CD14-positive monocyte (primary cell): ENCODE data around the gene PLEKHJ1. TPM values are rescaled to one million over a fixed set of nuclear protein-coding genes. Genes with fewer than 3 reads are reported as not detected.

Experiments
- DNase-seq, 3 donors: peaks; one replicate each; pipeline ENCODE4 v3.0.0-alpha.2; 2011 to 2022
- H2AFZ ChIP-seq: 2 replicates; pipeline ENCODE4 v1.6.0; 2012; ENCODE audit warnings: mild to moderate bottlenecking, low read depth, low read length, inconsistent platforms; ENCODE audit not compliant: insufficient read depth, poor library complexity, severe bottlenecking
- H3K27ac ChIP-seq, 2 donors: 1 replicate in 1 of 2; 2 replicates in 1 of 2; pipeline ENCODE4 v1.5.1; 2012 to 2013; ENCODE audit warnings: low read length in 2 of 2, control low read depth in 1 of 2, inconsistent platforms in 1 of 2, low read depth in 1 of 2, mild to moderate bottlenecking in 1 of 2
- H3K27me3 ChIP-seq, 2 donors: one replicate each; pipeline versions ENCODE4 v1.6.0 to v1.6.1; 2011 to 2013; ENCODE audit warnings: low read length in 2 of 2; ENCODE audit not compliant: control insufficient read depth in 2 of 2, insufficient read depth in 2 of 2
- H3K36me3 ChIP-seq, 2 donors: replicated peaks in 1 of 2; 1 replicate in 1 of 2; 2 replicates in 1 of 2; pipeline versions ENCODE4 v1.5.1 to v1.6.1; 2012 to 2013; ENCODE audit warnings: low read length in 2 of 2, control low read depth in 1 of 2, inconsistent platforms in 1 of 2, mild to moderate bottlenecking in 1 of 2; ENCODE audit not compliant: insufficient read depth in 2 of 2, control insufficient read depth in 1 of 2
- H3K4me1 ChIP-seq, 2 donors: 1 replicate in 1 of 2; 2 replicates in 1 of 2; pipeline versions ENCODE4 v1.5.1 to v1.6.1; 2012 to 2013; ENCODE audit warnings: low read length in 2 of 2, control low read depth in 1 of 2, inconsistent platforms in 1 of 2, mild to moderate bottlenecking in 1 of 2, moderate library complexity in 1 of 2; ENCODE audit not compliant: insufficient read depth in 2 of 2, control insufficient read depth in 1 of 2
- H3K4me2 ChIP-seq: replicated peaks from 2 replicates; pipeline ENCODE3; 2012; ENCODE audit warnings: low read length, moderate library complexity, mild to moderate bottlenecking; ENCODE audit not compliant: poor library complexity, severe bottlenecking; ENCODE audit errors: extremely low read depth
- H3K4me3 ChIP-seq, 3 experiments: fragments of 200-600 bp in 1 of 3; sonication (generic) in 1 of 3; replicated peaks in 1 of 3; 1 replicate in 2 of 3; 2 replicates in 1 of 3; pipeline ENCODE4 v1.5.1; 2011 to 2013; ENCODE audit warnings: low read length in 3 of 3, mild to moderate bottlenecking in 3 of 3, control low read depth in 2 of 3, low read depth in 2 of 3, inconsistent platforms in 1 of 3, moderate library complexity in 1 of 3
- H3K79me2 ChIP-seq: 2 replicates; pipeline ENCODE4 v1.6.0; 2012; ENCODE audit warnings: mild to moderate bottlenecking, control low read depth, inconsistent platforms, low read length, moderate library complexity; ENCODE audit not compliant: insufficient read depth
- H3K9ac ChIP-seq: 2 replicates; pipeline ENCODE4 v1.6.0; 2017; ENCODE audit warnings: low read length, mild to moderate bottlenecking; ENCODE audit not compliant: insufficient read depth, poor library complexity, severe bottlenecking
- H3K9me3 ChIP-seq, 2 donors: replicated peaks in 1 of 2; 1 replicate in 1 of 2; 2 replicates in 1 of 2; pipeline versions ENCODE4 v1.5.1 to v1.6.1; 2012 to 2013; ENCODE audit warnings: low read length in 2 of 2, control low read depth in 1 of 2; ENCODE audit not compliant: control insufficient read depth in 1 of 2, insufficient read depth in 1 of 2
- H4K20me1 ChIP-seq: 2 replicates; pipeline ENCODE4 v1.6.0; 2012; ENCODE audit warnings: mild to moderate bottlenecking, low read length, control low read depth, moderate library complexity; ENCODE audit not compliant: insufficient read depth
- H3K27ac Mint-ChIP-seq, 7 donors: one replicate each; pipeline ENCODE4 v1.8.0; 2020; ENCODE audit warnings: mild to moderate bottlenecking in 7 of 7, mixed read lengths in 7 of 7, moderate library complexity in 6 of 7, inconsistent platforms in 2 of 7
- H3K27me3 Mint-ChIP-seq, 3 donors: one replicate each; pipeline ENCODE4 v1.8.0; 2021 to 2022; ENCODE audit warnings: low read depth in 3 of 3, mild to moderate bottlenecking in 3 of 3, mixed read lengths in 3 of 3, moderate library complexity in 3 of 3, inconsistent platforms in 1 of 3
- H3K36me3 Mint-ChIP-seq, 2 donors: one replicate each; pipeline ENCODE4 v1.8.0; 2020; ENCODE audit warnings: mixed read lengths in 2 of 2, inconsistent platforms in 1 of 2, mild to moderate bottlenecking in 1 of 2
- H3K4me1 Mint-ChIP-seq: one replicate; pipeline ENCODE4 v1.8.0; 2020; ENCODE audit warnings: mild to moderate bottlenecking, mixed read lengths
- H3K4me3 Mint-ChIP-seq, 2 donors: one replicate each; pipeline ENCODE4 v1.8.0; 2020; ENCODE audit warnings: mild to moderate bottlenecking in 2 of 2, mixed read lengths in 2 of 2, moderate library complexity in 1 of 2
- H3K9me3 Mint-ChIP-seq, 7 donors: one replicate each; pipeline ENCODE4 v1.8.0; 2020 to 2022; ENCODE audit warnings: mixed read lengths in 7 of 7, mild to moderate bottlenecking in 6 of 7, moderate library complexity in 6 of 7, inconsistent platforms in 2 of 7
- WGBS: methylation state at CpG from one replicate; pipeline ENCODE4 v1.1.5; 2013; ENCODE audit warnings: missing lambda C conversion rate; ENCODE audit not compliant: insufficient coverage; 5-methylcytosine and 5-hydroxymethylcytosine counted together
- intact Hi-C, 2 donors: fragments of 100-400 bp; cut with micrococcal nuclease; formaldehyde crosslinking; loops; one replicate each; pipeline versions ENCODE4 v1.15.0 to v1.15.1; 2023
- polyA plus RNA-seq, 3 donors: library from polyadenylated mRNA; depleted of rRNA in 1 of 3; unstranded in 2 of 3; stranded (reverse) in 1 of 3; fragments of 300-500 nt in 2 of 3; fragments of >200 nt in 1 of 3; fragmentation: Illumina TruSeq in 2 of 3; gene quantifications; 1 replicate in 2 of 3; 2 replicates in 1 of 3; pipeline ENCODE4 v1.2.3, GENCODE V29; 2012 to 2021
- TF ChIP-seq, protein P1 (sequence below): fragments of 200-600 bp; IDR thresholded peaks from one replicate; pipeline ENCODE4 v1.8.0; 2022; ENCODE audit warnings: antibody characterized with exemption, mild to moderate bottlenecking

Gene PLEKHJ1
- polyA plus RNA-seq, 3 donors = 62.1 to 90.0 (median 69.0) TPM

DNA sequence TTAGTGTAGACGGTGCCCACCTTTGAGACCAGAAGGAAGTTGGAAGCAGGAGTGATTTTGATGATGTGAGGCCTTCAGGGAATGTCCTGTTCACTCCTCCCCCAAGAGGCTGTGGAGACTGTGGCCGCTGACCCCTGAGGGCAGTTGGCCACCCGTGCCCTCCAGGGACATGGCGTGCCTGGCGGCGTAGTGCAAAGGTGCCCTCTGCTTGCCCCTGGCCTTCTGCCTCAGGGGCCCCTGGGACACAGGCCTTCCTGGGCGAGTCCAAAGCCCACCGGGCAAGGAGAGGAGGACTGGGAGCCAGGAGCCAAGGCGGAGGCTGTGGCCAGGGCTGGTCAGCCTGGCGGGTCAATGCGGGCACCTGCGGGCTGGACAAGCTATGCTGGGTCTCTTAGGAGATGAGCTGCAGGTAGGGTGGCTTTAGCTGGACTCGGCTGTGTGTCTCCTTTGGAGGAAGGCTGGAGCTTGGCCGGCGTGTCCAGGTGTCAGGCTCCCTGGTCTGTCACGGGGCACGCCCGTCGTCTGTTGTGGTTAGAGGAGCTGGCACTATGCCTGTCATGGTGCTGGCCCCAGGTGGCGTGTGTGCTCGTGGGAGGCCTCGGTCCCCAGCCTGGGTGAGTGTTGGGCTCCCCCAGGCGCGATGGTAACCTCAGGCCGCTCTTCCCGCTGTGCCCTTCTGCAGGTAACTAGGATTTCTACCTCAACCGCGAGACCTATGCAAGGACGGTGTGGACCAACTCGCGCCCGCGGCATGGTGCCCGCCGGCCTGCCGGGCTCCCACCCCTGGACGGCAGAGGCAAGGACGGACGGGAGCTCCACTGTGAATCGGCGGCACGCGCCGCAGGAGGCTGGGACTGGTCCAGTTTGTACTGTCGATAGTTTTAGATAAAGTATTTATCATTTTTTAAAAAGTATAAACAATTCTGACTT, 6.8 kb downstream of the PLEKHJ1 start:
- no peaks in the 10 kb centered on the region for H3K9me3 ChIP-seq
- intact Hi-C loops = no loop called here
- WGBS = 95% methylated on average over 32 of the region's 45 CpGs
- no peak overlapping the region for H3K9ac ChIP-seq
- H3K79me2 ChIP-seq = peaks cover 32% of the 10 kb centered on the region
- Mint-ChIP-seq H3K27me3 (peaks cover 0 to 2% (median 0%) of the 10 kb centered on the region in 3 donors), H3K9me3 (peaks cover 0 to 2% (median 0%) of the 10 kb centered on the region in 7 donors), H3K27ac (peak overlapping the region in 3 of 7 donors; percentile 13 to 86 (median 30)), H3K36me3 (peaks cover 46 to 80% of the 10 kb centered on the region in 2 donors), H3K4me3 (peak overlapping the region in 1 of 2 donors; percentile 9), H3K4me1 (peaks cover 11% of the 10 kb centered on the region)
- H3K36me3 ChIP-seq = peaks cover 66 to 91% of the 10 kb centered on the region in 2 donors
- H3K4me1 ChIP-seq = peaks cover 4 to 20% of the 10 kb centered on the region in 2 donors
- no peaks in the 10 kb centered on the region for H3K27me3 ChIP-seq
- H4K20me1 ChIP-seq = peaks cover 78% of the 10 kb centered on the region
- no peak overlapping the region for H2AFZ ChIP-seq
- H3K4me2 ChIP-seq = no peak overlapping the region
- H3K27ac ChIP-seq = peak overlapping the region in 1 of 2 donors; percentile 20
- no peak overlapping the region for H3K4me3 ChIP-seq
- DNase-seq = no peak
- TF ChIP-seq, protein P1, sequence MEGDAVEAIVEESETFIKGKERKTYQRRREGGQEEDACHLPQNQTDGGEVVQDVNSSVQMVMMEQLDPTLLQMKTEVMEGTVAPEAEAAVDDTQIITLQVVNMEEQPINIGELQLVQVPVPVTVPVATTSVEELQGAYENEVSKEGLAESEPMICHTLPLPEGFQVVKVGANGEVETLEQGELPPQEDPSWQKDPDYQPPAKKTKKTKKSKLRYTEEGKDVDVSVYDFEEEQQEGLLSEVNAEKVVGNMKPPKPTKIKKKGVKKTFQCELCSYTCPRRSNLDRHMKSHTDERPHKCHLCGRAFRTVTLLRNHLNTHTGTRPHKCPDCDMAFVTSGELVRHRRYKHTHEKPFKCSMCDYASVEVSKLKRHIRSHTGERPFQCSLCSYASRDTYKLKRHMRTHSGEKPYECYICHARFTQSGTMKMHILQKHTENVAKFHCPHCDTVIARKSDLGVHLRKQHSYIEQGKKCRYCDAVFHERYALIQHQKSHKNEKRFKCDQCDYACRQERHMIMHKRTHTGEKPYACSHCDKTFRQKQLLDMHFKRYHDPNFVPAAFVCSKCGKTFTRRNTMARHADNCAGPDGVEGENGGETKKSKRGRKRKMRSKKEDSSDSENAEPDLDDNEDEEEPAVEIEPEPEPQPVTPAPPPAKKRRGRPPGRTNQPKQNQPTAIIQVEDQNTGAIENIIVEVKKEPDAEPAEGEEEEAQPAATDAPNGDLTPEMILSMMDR = no peak

DNA sequence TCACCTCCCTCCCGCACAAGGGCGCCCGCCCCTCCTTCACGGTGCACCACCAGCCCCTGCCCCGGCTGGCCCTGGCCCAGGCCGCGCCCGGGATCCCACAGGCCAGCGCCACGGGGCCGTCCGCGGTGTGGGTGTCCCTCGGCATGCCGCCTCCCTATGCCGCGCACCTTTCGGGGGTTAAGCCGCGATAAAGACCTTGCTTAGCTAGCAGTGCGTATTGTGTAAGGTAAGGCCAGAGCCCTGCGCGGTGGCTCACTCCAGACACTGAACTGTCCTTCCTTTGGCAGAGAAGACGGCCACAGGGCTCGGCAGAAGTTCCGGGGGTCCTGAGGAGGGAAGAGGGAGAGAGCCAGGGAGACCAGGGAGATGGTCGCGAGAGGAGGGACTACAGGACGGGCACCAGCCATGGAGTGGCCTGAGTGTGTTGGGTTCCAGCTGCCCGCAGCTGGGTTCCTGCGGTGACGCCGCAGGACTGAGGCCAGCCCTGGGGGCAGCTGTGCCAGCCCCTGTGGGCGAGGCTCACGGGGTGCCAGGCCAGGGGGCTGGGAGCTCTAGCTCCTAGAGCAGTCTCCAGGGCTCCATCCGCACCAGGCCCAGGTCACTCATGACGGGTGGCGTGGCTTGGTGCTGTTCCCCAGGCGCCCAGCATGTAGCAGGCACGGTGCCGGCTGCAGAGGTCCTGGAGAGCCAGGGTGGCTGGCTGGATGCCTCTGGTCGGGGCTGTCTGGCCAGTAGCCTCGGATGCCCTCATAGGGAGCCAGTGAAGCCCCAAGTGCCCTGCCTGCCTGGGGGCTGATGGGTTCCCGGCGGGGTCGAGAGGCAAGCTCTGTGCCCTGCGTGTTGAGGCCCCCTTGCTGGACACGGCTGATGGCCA, 7.7 kb downstream of the PLEKHJ1 start:
- H4K20me1 ChIP-seq = peaks cover 73% of the 10 kb centered on the region
- no peaks in the 10 kb centered on the region for H3K27me3 ChIP-seq
- peak overlapping the region in 3 of 7 donors; percentile 13 to 86 (median 30) for H3K27ac Mint-ChIP-seq
- WGBS = 96% methylated on average over 41 of the region's 48 CpGs
- H3K4me1 ChIP-seq = peaks cover 0 to 10% of the 10 kb centered on the region in 2 donors
- H3K9me3 ChIP-seq = no peaks in the 10 kb centered on the region
- H3K9me3 Mint-ChIP-seq = peaks cover 0 to 3% (median 0%) of the 10 kb centered on the region in 7 donors
- H2AFZ ChIP-seq = no peak overlapping the region
- H3K36me3 Mint-ChIP-seq = peaks cover 50 to 80% of the 10 kb centered on the region in 2 donors
- H3K4me1 Mint-ChIP-seq = peaks cover 3% of the 10 kb centered on the region
- H3K4me2 ChIP-seq = no peak overlapping the region
- no peak overlapping the region for H3K9ac ChIP-seq
- no peak overlapping the region for H3K27ac ChIP-seq
- H3K36me3 ChIP-seq = peaks cover 68 to 91% of the 10 kb centered on the region in 2 donors
- intact Hi-C loops = no loop called here
- no peak for DNase-seq
- peaks cover 22% of the 10 kb centered on the region for H3K79me2 ChIP-seq
- H3K4me3 ChIP-seq = no peak overlapping the region
- no peaks in the 10 kb centered on the region for H3K27me3 Mint-ChIP-seq
- TF ChIP-seq, protein P1 = no peak
- H3K4me3 Mint-ChIP-seq = peak overlapping the region in 1 of 2 donors; percentile 9
